GM12878 (cell line): ENCODE results near the gene XRCC6. TPM values are rescaled to one million over a fixed set of nuclear protein-coding genes. Genes with fewer than 3 reads are reported as not detected.

ENCODE experiments used
- CBFB ChIP-seq: IDR thresholded peaks from 2 replicates; pipeline ENCODE4 v1.6.1; 2016; ENCODE audit warnings: antibody characterized with exemption, low read depth
- CREM ChIP-seq: IDR thresholded peaks from 2 replicates; pipeline ENCODE4 v1.6.1; 2014; ENCODE audit warnings: antibody characterized with exemption, low read depth
- GATAD2B ChIP-seq: fragments of 450-650 bp; conservative IDR thresholded peaks from 2 replicates; pipeline ENCODE4 v1.6.1; 2017; ENCODE audit warnings: low read depth, mild to moderate bottlenecking, moderate library complexity
- POLR2AphosphoS2 ChIP-seq: IDR thresholded peaks from 2 replicates; pipeline ENCODE4 v1.6.1; 2011; ENCODE audit warnings: low read depth, mild to moderate bottlenecking, low read length, improper control_type of control experiment, moderate library complexity
- RUNX3 ChIP-seq: IDR thresholded peaks from 2 replicates; pipeline ENCODE4 v1.6.1; 2012; ENCODE audit warnings: low read length, inconsistent platforms
- ZBTB40 ChIP-seq: fragments of 450-650 bp; IDR thresholded peaks from 2 replicates; pipeline ENCODE4 v1.6.1; 2016; ENCODE audit warnings: mild to moderate bottlenecking, moderate library complexity, borderline replicate concordance
- ZSCAN29 ChIP-seq: fragments of 450-650 bp; IDR thresholded peaks from 2 replicates; pipeline ENCODE4 v1.6.1; 2017; ENCODE audit warnings: mild to moderate bottlenecking, moderate library complexity
- polyA plus RNA-seq, 11 experiments: library from polyadenylated mRNA; depleted of rRNA in 4 of 11; unstranded in 6 of 11; stranded (reverse) in 5 of 11; fragments of >200 nt; fragmentation: Nextera tagmentation in 4 of 11; fragmentation: Illumina TruSeq in 1 of 11; extraction: Ambion mirVana in 4 of 11; extraction: Trizol in 1 of 11; gene quantifications; 1 replicate in 1 of 11; 2 replicates in 10 of 11; pipeline versions ENCODE4 v1.2.1 to v1.2.3, GENCODE V29; 2011 to 2016; ENCODE audit warnings: inconsistent platforms in 2 of 11, missing spikeins in 2 of 11, low read depth in 1 of 11
- total RNA-seq, 4 experiments: library from RNA; depleted of rRNA in 3 of 4; stranded (reverse); fragments of >200 nt in 3 of 4; fragmentation: Illumina TruSeq in 1 of 4; extraction: Trizol in 1 of 4; gene quantifications; 2 replicates each; pipeline versions ENCODE4 v1.2.1 to v1.2.3, GENCODE V29; 2013 to 2021
- TF ChIP-seq, protein P1 (sequence below): IDR thresholded peaks from 2 replicates; pipeline ENCODE4 v1.6.1; 2011; ENCODE audit warnings: low read depth, mild to moderate bottlenecking, low read length, moderate library complexity, borderline replicate concordance; ENCODE audit errors: extremely low read depth

Gene XRCC6
- total and polyA plus RNA-seq, 10 of the 15 experiments (the other 5 are each of a cell fraction or from before 2014, with no cell fraction given), result 186 to 718 (median 348) TPM

DNA sequence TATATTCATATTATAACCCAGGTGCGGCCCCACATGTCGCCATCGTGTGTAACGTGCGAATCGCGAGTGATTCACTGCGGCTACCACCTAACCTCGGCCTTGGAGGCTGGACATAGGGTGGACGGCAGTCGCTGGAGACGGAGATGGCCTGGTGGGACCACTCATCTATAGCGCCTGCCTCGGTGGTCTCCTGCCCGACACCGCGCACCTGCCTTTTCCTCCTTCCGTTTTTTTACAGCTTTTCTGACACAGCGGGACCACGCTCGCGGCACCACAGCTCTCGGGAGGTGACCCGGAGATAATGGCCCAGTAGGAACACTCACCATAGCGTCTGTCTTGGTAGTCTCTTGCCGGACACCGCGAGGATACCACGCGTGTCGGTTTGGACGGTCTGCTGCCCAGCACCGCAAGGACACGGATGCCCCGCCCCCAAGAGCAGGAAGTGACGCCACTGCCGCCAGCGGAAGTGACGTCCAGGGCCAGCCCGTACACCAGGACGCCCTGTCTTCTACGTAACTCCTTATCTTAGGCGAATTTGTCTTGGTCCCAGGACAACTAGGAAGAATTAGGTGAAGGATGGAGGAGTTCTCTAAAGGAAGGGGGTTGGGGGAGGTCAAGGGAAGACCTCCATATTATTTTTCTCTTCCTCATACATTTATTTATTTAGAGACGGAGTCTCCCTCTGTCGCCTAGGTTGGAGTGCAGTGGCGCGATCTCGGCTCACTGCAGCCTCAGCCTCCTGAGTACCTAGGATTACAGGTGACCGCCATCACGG, 61.1 kb downstream of the XRCC6 start (continued):
- TF ChIP-seq ZBTB40 (peak; percentile 90), ZSCAN29 (no peak), CREM (peak; percentile 98), RUNX3 (0 out of 2 replicates have a peak, but pooled peaks have one; percentile 35), POLR2AphosphoS2 (peak; percentile 11; the same call in 1 of the 2 replicates), GATAD2B (peak; percentile 34), CBFB (0 out of 2 replicates have a peak, but pooled peaks have one; percentile 20)
- TF ChIP-seq, protein P1, sequence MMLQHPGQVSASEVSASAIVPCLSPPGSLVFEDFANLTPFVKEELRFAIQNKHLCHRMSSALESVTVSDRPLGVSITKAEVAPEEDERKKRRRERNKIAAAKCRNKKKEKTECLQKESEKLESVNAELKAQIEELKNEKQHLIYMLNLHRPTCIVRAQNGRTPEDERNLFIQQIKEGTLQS, result no peak
- TF ChIP-seq, all 136 proteins: peak for 27
